ENCODE results near the gene BPIFB4. TPM values are rescaled to one million over a fixed set of nuclear protein-coding genes. Genes with fewer than 3 reads are reported as not detected.
A peak's percentile ranks its signal among the peaks of the same experiment; 100 is the strongest.
"Not testable (repeated sequence)": the region's sequence is repeated elsewhere in the genome, so short reads cannot be mapped to it uniquely, and the experiment has no call there.

The BPIFB4 gene
- total RNA-seq, 1 donor from 2014 or later = not detected

- peak; percentile 4 for DNase-seq (ENCODE audit: low read depth)
- H3K4me3 ChIP-seq (ENCODE audit: low read depth, low read length); H3K36me3 ChIP-seq (ENCODE audit: control insufficient read depth, insufficient read depth, low read length); H3K27me3 ChIP-seq (ENCODE audit: control insufficient read depth, insufficient read depth, low read length): not testable (repeated sequence)
- TF ChIP-seq CTCF (IDR thresholded peaks at IDR 0.05; ENCODE audit: insufficient read depth, low read length, poor library complexity, severe bottlenecking) = peak; percentile 72
These were observed 16.6 kb downstream of the BPIFB4 start for GRCh38 chr20:33095902-33096584.

DNA sequence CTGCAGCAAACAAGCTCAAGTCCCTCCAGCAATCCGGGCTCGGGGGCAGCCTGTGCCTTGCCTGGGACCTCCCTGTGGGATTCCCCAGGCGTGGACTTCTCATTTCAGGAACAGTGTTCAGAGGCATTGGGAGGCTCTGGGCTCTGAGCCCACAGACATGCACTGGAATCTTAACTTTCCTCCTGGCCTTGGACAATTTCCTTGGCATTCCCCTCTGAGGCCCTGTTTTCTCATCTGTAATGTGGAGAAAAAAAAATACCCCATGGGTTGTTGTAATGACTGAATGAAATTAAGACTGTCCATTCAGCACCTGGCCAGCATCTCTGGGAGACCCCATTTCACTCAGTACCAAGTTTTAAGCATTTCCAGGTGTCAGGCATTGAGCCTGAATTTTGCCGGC is 17.6 kb downstream of the BPIFB4 start:
- Histone ChIP-seq H3K36me3 (ENCODE audit: control insufficient read depth, insufficient read depth, low read length) (no peaks in the 10 kb centered on the region), H3K4me3 (ENCODE audit: low read depth, low read length) (no peak overlapping the region), H3K27me3 (ENCODE audit: control insufficient read depth, insufficient read depth, low read length) (peaks cover 2% of the 10 kb centered on the region)
- no peak for DNase-seq (ENCODE audit: low read depth)
- TF ChIP-seq CTCF (IDR thresholded peaks at IDR 0.05; ENCODE audit: insufficient read depth, low read length, poor library complexity, severe bottlenecking) = no peak

GRCh38 chr20:33099843-33100538 is 20.5 kb downstream of the BPIFB4 start:
- H3K4me3 ChIP-seq (ENCODE audit: low read depth, low read length) = no peak overlapping the region

DNA sequence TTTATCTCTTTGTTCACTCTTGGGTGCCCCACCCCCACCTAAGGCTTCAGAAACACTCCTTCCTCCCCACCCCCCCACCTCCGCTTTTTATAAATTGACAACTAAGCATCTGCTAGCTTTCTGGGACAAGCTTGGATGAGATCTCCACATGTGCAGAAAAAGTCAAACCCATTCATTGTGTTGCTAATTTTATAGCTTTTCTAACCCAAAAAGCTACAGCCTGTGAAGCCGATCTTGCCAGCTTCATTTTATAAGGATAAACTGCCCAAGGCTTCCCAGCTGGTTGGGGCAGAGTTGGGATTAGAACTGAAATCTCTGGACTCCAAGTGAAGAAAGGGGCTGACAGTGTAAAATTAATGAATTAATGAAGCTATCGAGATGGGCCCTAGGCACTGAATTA is 24.1 kb downstream of the BPIFB4 start:
- Histone ChIP-seq H3K4me3 (ENCODE audit: low read depth, low read length) (no peak overlapping the region), H3K36me3 (ENCODE audit: control insufficient read depth, insufficient read depth, low read length) (no peaks in the 10 kb centered on the region), H3K27me3 (ENCODE audit: control insufficient read depth, insufficient read depth, low read length) (peaks cover 2% of the 10 kb centered on the region)
- TF ChIP-seq CTCF (IDR thresholded peaks at IDR 0.05; ENCODE audit: insufficient read depth, low read length, poor library complexity, severe bottlenecking) = no peak
- no peak for DNase-seq (ENCODE audit: low read depth)

More at GRCh38 chr20:33099843-33100538, 20.5 kb downstream of the BPIFB4 start:
- H3K36me3 ChIP-seq (ENCODE audit: control insufficient read depth, insufficient read depth, low read length) = no peaks in the 10 kb centered on the region
- no peak for TF ChIP-seq CTCF (IDR thresholded peaks at IDR 0.05; ENCODE audit: insufficient read depth, low read length, poor library complexity, severe bottlenecking)
- no peak for DNase-seq (ENCODE audit: low read depth)
- H3K27me3 ChIP-seq (ENCODE audit: control insufficient read depth, insufficient read depth, low read length) = peaks cover 2% of the 10 kb centered on the region

DNA sequence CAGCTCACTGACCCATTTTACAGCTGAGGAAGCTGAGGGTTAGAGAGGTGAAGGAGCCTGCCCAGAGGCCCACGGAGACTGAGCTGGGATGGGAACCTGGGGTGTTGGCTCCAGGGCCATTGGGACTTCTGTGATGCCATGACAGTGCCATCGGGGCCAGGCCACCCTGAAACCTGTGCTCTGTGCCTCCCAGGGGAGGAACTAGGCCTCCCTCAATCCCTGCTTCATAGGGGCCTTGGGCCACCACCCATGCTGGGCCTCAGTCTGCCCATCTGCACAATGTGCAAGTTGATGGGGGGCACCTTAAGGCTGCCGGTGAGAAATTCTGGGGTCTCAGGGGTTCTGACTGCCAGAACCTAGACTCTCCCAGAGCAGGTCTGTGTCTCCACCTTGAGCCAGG is 24.9 kb downstream of the BPIFB4 start:
- Histone ChIP-seq H3K27me3 (ENCODE audit: control insufficient read depth, insufficient read depth, low read length) (peaks cover under 1% of the 10 kb centered on the region), H3K4me3 (ENCODE audit: low read depth, low read length) (no peak overlapping the region), H3K36me3 (ENCODE audit: control insufficient read depth, insufficient read depth, low read length) (no peaks in the 10 kb centered on the region)
- DNase-seq (ENCODE audit: low read depth) = no peak
- no peak for TF ChIP-seq CTCF (IDR thresholded peaks at IDR 0.05; ENCODE audit: insufficient read depth, low read length, poor library complexity, severe bottlenecking)
